MM.1S (cell line): Measurements from ENCODE around the gene MAP2K4.

ENCODE experiments used
- DNase-seq: peaks from one replicate; pipeline ENCODE4 v3.0.0-alpha.2; 2015
- H2AFZ ChIP-seq: fragments of 300-600 bp; sonication (generic); 2 replicates; pipeline ENCODE4 v1.6.0; 2016; ENCODE audit warnings: antibody characterized with exemption, low read length
- H3F3A ChIP-seq: fragments of 300-600 bp; sonication (generic); 2 replicates; pipeline ENCODE4 v1.6.1; 2016; ENCODE audit warnings: mild to moderate bottlenecking, antibody characterized with exemption, low read length, moderate library complexity, mixed read lengths; ENCODE audit not compliant: insufficient read depth
- H3K27ac ChIP-seq: fragments of 300-600 bp; sonication (generic); 2 replicates; pipeline ENCODE4 v1.5.1; 2016; ENCODE audit warnings: mild to moderate bottlenecking, low read length
- H3K27me3 ChIP-seq: fragments of 300-600 bp; sonication (generic); replicated peaks from 2 replicates; pipeline ENCODE4 v1.6.0; 2016; ENCODE audit warnings: low read length; ENCODE audit not compliant: insufficient read depth
- H3K36me3 ChIP-seq: fragments of 300-600 bp; sonication (generic); replicated peaks from 2 replicates; pipeline ENCODE4 v1.6.1; 2016; ENCODE audit warnings: mild to moderate bottlenecking, low read length, mixed read lengths; ENCODE audit not compliant: insufficient read depth
- H3K4me1 ChIP-seq: fragments of 300-600 bp; sonication (generic); 2 replicates; pipeline ENCODE4 v1.6.1; 2016; ENCODE audit warnings: low read length, mixed read lengths
- H3K4me2 ChIP-seq: fragments of 300-600 bp; sonication (generic); 2 replicates; pipeline ENCODE4 v1.6.0; 2016; ENCODE audit warnings: low read depth, low read length
- H3K4me3 ChIP-seq: fragments of 300-600 bp; sonication (generic); 2 replicates; pipeline ENCODE4 v1.5.1; 2016; ENCODE audit warnings: low read length, mixed read lengths
- H3K79me2 ChIP-seq: fragments of 300-600 bp; sonication (generic); 2 replicates; pipeline ENCODE4 v1.6.1; 2016; ENCODE audit warnings: mixed run types, low read length, mixed read lengths
- H3K9ac ChIP-seq: fragments of 300-600 bp; sonication (generic); 2 replicates; pipeline ENCODE4 v1.6.1; 2016; ENCODE audit warnings: low read length, mixed read lengths
- H3K9me2 ChIP-seq: fragments of 300-600 bp; sonication (generic); replicated peaks from 2 replicates; pipeline ENCODE4 v1.6.1; 2016; ENCODE audit warnings: mild to moderate bottlenecking, low read length, mixed read lengths; ENCODE audit not compliant: insufficient read depth
- H3K9me3 ChIP-seq: fragments of 300-600 bp; sonication (generic); replicated peaks from 2 replicates; pipeline ENCODE4 v1.6.1; 2016; ENCODE audit warnings: mild to moderate bottlenecking, low read length, mixed read lengths; ENCODE audit not compliant: insufficient read depth
- H4K20me1 ChIP-seq: fragments of 300-600 bp; sonication (generic); 2 replicates; pipeline ENCODE4 v1.6.1; 2016; ENCODE audit warnings: mild to moderate bottlenecking, low read length, moderate library complexity, mixed read lengths; ENCODE audit not compliant: insufficient read depth
- CTCF ChIP-seq: fragments of 300-600 bp; sonication (generic); IDR thresholded peaks from 2 replicates; pipeline ENCODE4 v1.5.1; 2016; ENCODE audit warnings: antibody characterized with exemption, low read length, mixed read lengths
- EZH2 ChIP-seq: fragments of 300-600 bp; sonication (generic); optimal IDR thresholded peaks from 2 replicates; pipeline ENCODE3; 2017; ENCODE audit warnings: low read depth, mild to moderate bottlenecking, antibody characterized with exemption, low read length, mixed read lengths
- EZH2phosphoT487 ChIP-seq: fragments of 300-600 bp; sonication (generic); IDR thresholded peaks from 2 replicates; pipeline ENCODE4 v1.6.1; 2018; ENCODE audit warnings: antibody characterized with exemption, low read length

MAP2K4 gene

GRCh38 chr17:12133183-12133582, 112.5 kb downstream of the MAP2K4 start:
- no peak for DNase-seq
- Histone ChIP-seq H3K9me3 (no peaks in the 10 kb centered on the region; the same call in 1 of the 2 replicates), H3F3A (no peaks in the 10 kb centered on the region), H3K27ac (no peak overlapping the region), H2AFZ (no peak overlapping the region), H3K27me3 (no peaks in the 10 kb centered on the region), H3K9me2 (no peaks in the 10 kb centered on the region), H3K4me1 (no peaks in the 10 kb centered on the region), H3K4me3 (no peak overlapping the region), H3K79me2 (no peaks in the 10 kb centered on the region), H3K4me2 (no peak overlapping the region), H3K36me3 (0 out of 2 replicates have a peak, but pooled peaks cover 2% of the 10 kb centered on the region), H3K9ac (no peak overlapping the region), H4K20me1 (no peaks in the 10 kb centered on the region)
- TF ChIP-seq EZH2phosphoT487 = no peak
- no peak for TF ChIP-seq EZH2
- no peak for TF ChIP-seq CTCF

DNA sequence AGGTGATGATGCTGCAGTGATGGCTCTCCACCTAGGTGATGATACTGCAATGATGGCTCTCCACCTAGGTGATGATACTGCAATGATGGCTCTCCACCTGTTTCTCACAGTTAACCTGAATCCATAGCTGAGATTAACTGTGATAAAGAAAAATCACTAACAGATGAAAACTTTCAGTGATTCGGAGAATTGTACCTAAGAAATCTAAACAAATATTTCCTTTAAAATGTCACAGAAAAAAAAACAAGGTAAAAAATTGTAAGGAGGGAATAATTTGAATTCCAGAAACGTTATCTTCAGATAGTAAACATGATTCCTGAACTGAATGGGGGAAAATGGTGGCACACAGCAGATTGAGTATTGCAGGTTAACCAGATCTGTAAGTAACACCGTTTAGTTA, 113.4 kb downstream of the MAP2K4 start:
- no peak for TF ChIP-seq EZH2
- TF ChIP-seq EZH2phosphoT487 = no peak
- TF ChIP-seq CTCF = no peak
- H3K9ac ChIP-seq = no peak overlapping the region
- H3K4me3 ChIP-seq = no peak overlapping the region
- no peaks in the 10 kb centered on the region for H3K4me1 ChIP-seq
- H3K79me2 ChIP-seq = no peaks in the 10 kb centered on the region
- no peaks in the 10 kb centered on the region for H3F3A ChIP-seq
- H3K9me2 ChIP-seq = no peaks in the 10 kb centered on the region
- no peaks in the 10 kb centered on the region for H4K20me1 ChIP-seq
- DNase-seq = no peak
- no peaks in the 10 kb centered on the region; the same call in 1 of the 2 replicates for H3K9me3 ChIP-seq
- no peak overlapping the region for H3K4me2 ChIP-seq
- H3K27me3 ChIP-seq = no peaks in the 10 kb centered on the region
- no peak overlapping the region for H3K27ac ChIP-seq
- H2AFZ ChIP-seq = no peak overlapping the region
- 0 out of 2 replicates have a peak, but pooled peaks cover 2% of the 10 kb centered on the region for H3K36me3 ChIP-seq

DNA sequence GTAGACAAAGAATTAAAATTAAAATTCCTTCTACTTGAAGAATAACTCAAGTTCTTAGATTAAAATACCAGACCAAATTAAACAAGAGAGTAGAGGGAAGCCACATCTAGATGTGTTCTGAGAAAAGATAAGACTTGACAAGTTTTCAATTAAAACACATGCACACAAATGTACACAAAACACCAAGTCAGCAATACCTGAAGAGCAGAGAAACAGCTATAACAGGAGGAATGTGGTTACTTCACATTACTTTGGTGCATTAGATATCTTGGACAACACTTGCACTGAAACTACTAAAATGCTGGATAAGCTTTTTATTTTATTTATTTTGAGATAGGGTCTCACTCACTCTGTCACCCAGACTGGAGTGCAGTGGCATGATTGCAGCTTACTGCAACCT, 113.9 kb downstream of the MAP2K4 start:
- Histone ChIP-seq H3K79me2 (no peaks in the 10 kb centered on the region), H3K4me3 (no peak overlapping the region), H3F3A (no peaks in the 10 kb centered on the region), H3K36me3 (peaks cover 2% of the 10 kb centered on the region; the same call in 1 of the 2 replicates), H2AFZ (no peak overlapping the region), H3K4me2 (no peak overlapping the region), H3K27me3 (no peaks in the 10 kb centered on the region), H3K9ac (no peak overlapping the region), H3K9me3 (no peaks in the 10 kb centered on the region; the same call in 1 of the 2 replicates), H3K27ac (no peak overlapping the region), H3K9me2 (no peaks in the 10 kb centered on the region), H3K4me1 (no peaks in the 10 kb centered on the region), H4K20me1 (no peaks in the 10 kb centered on the region)
- TF ChIP-seq EZH2 (no peak), EZH2phosphoT487 (no peak), CTCF (no peak)
- DNase-seq = no peak
